IPS-18a (cell line): ENCODE results near the gene ADCY1.

Experiments
- H3K27ac ChIP-seq: one replicate; pipeline ENCODE4 v1.5.1; 2013; ENCODE audit warnings: low read length
- H3K27me3 ChIP-seq: one replicate; pipeline ENCODE4 v1.6.1; 2013; ENCODE audit warnings: mild to moderate bottlenecking, low read length; ENCODE audit not compliant: control insufficient read depth, insufficient read depth
- H3K36me3 ChIP-seq: one replicate; pipeline ENCODE4 v1.6.1; 2013; ENCODE audit warnings: low read depth, low read length; ENCODE audit not compliant: control insufficient read depth
- H3K4me1 ChIP-seq: one replicate; pipeline ENCODE4 v1.6.1; 2013; ENCODE audit warnings: low read depth, low read length; ENCODE audit not compliant: control insufficient read depth
- H3K4me3 ChIP-seq: one replicate; pipeline ENCODE4 v1.5.1; 2013; ENCODE audit warnings: low read length
- H3K9ac ChIP-seq: one replicate; pipeline ENCODE4 v1.6.1; 2013; ENCODE audit warnings: mild to moderate bottlenecking, low read length, moderate library complexity
- H3K9me3 ChIP-seq: one replicate; pipeline ENCODE4 v1.6.1; 2013; ENCODE audit warnings: low read depth, low read length; ENCODE audit not compliant: control insufficient read depth

ADCY1 gene

GRCh38 chr7:45578467-45578866 is 4.3 kb downstream of the ADCY1 start:
- no peak overlapping the region for H3K4me3 ChIP-seq
- peaks cover 26% of the 10 kb centered on the region for H3K4me1 ChIP-seq
- peaks cover 34% of the 10 kb centered on the region for H3K27me3 ChIP-seq
- no peak overlapping the region for H3K9ac ChIP-seq
- no peak overlapping the region for H3K27ac ChIP-seq
- H3K36me3 ChIP-seq, result no peaks in the 10 kb centered on the region
- no peaks in the 10 kb centered on the region for H3K9me3 ChIP-seq

DNA sequence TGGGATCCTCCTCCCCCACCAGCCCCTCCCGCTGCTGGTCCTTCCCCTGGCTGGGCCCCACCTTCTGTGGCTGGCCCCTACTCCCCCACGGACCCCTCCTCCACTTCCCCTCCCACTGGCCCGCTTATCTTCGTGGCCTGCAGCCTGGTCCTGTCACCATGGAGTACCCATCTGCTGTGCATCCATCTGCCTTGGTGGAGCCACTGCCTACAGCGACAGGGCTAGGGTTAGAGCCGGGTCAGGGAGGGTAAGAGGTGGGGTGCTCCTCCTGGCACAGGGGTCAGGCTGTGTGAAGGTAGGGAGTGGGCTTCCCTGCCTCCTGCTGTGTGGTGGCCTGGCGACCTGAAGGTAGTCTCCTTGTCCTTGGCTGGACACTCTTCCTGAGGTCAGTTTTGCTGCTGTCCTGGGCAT is 5.2 kb downstream of the ADCY1 start:
- H3K4me1 ChIP-seq, result peaks cover 30% of the 10 kb centered on the region
- H3K4me3 ChIP-seq, result no peak overlapping the region
- H3K27ac ChIP-seq, result no peak overlapping the region
- H3K9me3 ChIP-seq, result no peaks in the 10 kb centered on the region
- H3K9ac ChIP-seq, result no peak overlapping the region
- H3K36me3 ChIP-seq, result no peaks in the 10 kb centered on the region
- H3K27me3 ChIP-seq, result peaks cover 28% of the 10 kb centered on the region

- no peak overlapping the region for H3K4me3 ChIP-seq
- peaks cover 20% of the 10 kb centered on the region for H3K27me3 ChIP-seq
- H3K9me3 ChIP-seq, result no peaks in the 10 kb centered on the region
- H3K27ac ChIP-seq, result no peak overlapping the region
- no peak overlapping the region for H3K9ac ChIP-seq
- H3K4me1 ChIP-seq, result peaks cover 30% of the 10 kb centered on the region
- no peaks in the 10 kb centered on the region for H3K36me3 ChIP-seq
These were observed 6.1 kb downstream of the ADCY1 start for GRCh38 chr7:45580053-45580872.

- Histone ChIP-seq H3K4me1 (peaks cover 30% of the 10 kb centered on the region), H3K4me3 (no peak overlapping the region), H3K27ac (no peak overlapping the region), H3K9ac (no peak overlapping the region), H3K9me3 (no peaks in the 10 kb centered on the region), H3K36me3 (no peaks in the 10 kb centered on the region), H3K27me3 (peaks cover 9% of the 10 kb centered on the region)
These were observed 7.2 kb downstream of the ADCY1 start for GRCh38 chr7:45581271-45581780.

DNA sequence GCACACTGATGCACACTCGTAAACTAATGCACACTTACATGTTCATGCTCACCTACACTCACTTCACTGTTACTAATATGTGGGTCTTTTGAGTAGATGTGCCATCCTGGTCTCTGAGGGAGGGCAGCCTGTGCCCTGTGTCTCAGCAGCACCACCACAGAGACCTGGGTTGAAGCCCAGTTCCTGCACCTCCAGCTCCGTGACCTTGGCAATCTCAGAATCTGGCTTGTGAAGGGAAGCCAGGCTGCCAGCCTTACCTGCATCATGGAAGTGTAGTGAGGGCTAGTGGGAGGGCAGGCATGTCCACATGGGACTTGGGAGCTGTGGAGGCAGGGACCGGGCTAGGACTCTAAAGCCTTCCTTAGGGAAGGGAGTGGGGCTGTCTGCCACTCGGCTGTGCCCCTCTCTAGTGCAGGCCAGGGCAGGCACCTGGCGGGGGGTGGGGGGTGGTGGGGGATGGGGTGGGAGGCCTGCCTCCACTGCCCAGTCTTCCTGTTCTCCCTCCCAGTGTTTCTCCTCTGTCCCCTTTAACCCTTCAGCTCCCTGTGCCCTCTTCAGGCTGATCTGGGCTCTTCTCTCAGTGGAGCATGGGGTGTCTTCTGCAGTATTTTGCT is 8.1 kb downstream of the ADCY1 start:
- Histone ChIP-seq H3K36me3 (no peaks in the 10 kb centered on the region), H3K4me3 (no peak overlapping the region), H3K4me1 (peaks cover 30% of the 10 kb centered on the region), H3K9ac (no peak overlapping the region), H3K27ac (no peak overlapping the region), H3K9me3 (no peaks in the 10 kb centered on the region), H3K27me3 (peaks cover under 1% of the 10 kb centered on the region)

DNA sequence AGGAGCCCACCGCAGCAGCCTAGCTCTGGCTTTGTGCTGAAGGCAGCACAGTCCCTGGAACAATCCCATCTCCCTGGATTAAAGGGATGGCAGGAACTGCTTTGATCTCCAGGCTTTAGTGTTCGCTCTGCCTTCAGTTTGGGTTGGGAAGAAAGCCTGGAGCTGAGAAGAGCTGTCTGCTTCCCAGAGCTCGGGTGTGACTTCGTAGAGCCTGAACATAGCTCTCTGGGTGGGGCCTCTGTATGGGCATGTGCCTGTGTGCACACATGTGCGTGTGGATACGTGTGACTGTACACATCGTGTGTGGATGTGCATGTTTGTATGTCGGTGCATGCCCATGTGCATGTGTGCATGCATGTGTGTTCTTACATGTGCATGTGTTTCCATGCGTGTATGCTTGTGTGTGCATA is 8.7 kb downstream of the ADCY1 start:
- H3K27ac ChIP-seq, result no peak overlapping the region
- no peaks in the 10 kb centered on the region for H3K9me3 ChIP-seq
- no peaks in the 10 kb centered on the region for H3K36me3 ChIP-seq
- no peaks in the 10 kb centered on the region for H3K27me3 ChIP-seq
- peak overlapping the region; percentile 6 for H3K4me3 ChIP-seq
- peaks cover 30% of the 10 kb centered on the region for H3K4me1 ChIP-seq
- no peak overlapping the region for H3K9ac ChIP-seq

DNA sequence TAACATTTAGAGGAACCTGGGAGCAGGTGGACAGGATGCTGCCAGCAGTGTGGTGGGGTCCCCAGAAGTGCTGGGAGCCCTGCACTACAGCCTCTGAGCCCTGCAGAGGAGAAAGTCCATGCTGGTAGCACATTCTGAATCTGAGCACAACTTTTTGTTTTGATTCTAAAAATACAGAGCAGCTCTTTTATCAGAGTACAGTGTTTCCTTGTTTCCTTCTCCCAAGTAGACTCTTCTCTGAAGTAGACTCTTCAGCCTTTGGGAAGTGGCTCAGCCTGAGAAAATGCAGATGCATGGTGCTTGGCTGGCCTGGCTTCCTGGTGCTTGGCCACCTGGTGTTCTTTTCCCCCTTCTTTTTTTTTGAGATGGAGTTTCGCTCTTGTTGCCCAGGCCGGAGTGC is 9.1 kb downstream of the ADCY1 start:
- Histone ChIP-seq H3K27ac (no peak overlapping the region), H3K9ac (no peak overlapping the region), H3K27me3 (no peaks in the 10 kb centered on the region)

DNA sequence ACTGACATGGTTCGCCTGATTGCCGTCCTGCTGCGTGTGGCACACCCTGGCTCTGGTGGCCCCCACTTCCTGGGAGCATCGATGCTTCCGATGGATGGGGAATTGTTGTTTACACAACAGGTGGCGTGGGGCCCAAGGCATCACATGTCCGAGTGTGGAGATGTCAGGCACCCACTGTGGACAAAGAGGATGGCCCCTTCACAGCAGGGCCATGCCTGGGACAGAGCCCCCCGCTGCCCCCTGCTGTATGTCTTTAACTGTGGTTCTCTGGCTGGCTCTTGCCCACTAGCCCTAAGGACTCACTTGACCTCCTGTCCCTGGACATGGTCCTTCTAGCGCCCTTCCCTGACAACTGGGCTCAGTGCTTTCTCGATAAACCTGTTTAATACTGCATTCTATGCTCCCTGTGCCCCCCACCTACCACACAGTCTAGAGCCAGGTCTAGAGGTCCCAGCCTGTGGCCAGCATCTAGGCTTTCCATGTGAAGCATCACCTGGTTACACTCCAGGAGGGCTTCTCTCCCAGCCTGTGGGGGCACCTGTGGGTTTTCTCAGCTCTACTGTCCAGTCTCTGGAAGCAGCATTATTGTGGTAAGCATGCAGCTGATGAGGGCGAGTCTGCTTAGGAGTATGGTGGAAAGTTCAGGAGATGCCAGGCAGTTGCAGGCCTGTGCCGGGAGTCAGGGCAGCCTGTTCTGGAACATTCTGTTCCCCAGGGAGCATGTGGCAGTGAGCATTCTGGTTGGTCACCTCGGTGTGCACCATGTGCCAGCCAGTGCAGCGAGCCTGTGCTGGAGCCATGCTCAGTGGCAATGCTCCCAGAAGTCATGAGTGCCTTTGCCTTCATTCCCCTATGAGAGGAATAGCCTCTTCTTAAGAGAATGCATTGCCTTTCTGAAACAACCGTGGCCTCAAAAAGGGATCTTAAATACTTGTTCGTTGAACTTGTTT is 10.4 kb downstream of the ADCY1 start:
- Histone ChIP-seq H3K9ac (no peak overlapping the region), H3K9me3 (no peaks in the 10 kb centered on the region), H3K27me3 (no peaks in the 10 kb centered on the region), H3K36me3 (no peaks in the 10 kb centered on the region), H3K27ac (no peak overlapping the region), H3K4me1 (peaks cover 24% of the 10 kb centered on the region), H3K4me3 (no peak overlapping the region)

More for the DNA sequence above, 9.1 kb downstream of the ADCY1 start:
- Histone ChIP-seq H3K36me3 (no peaks in the 10 kb centered on the region), H3K4me3 (peak overlapping the region; percentile 6), H3K9me3 (no peaks in the 10 kb centered on the region), H3K4me1 (peaks cover 30% of the 10 kb centered on the region)

GRCh38 chr7:45585628-45586027 is 11.5 kb downstream of the ADCY1 start:
- H3K27me3 ChIP-seq, result no peaks in the 10 kb centered on the region
- no peak overlapping the region for H3K27ac ChIP-seq
- H3K4me3 ChIP-seq, result no peak overlapping the region
- H3K4me1 ChIP-seq, result peaks cover 24% of the 10 kb centered on the region
- no peak overlapping the region for H3K9ac ChIP-seq
- no peaks in the 10 kb centered on the region for H3K9me3 ChIP-seq
- no peaks in the 10 kb centered on the region for H3K36me3 ChIP-seq

DNA sequence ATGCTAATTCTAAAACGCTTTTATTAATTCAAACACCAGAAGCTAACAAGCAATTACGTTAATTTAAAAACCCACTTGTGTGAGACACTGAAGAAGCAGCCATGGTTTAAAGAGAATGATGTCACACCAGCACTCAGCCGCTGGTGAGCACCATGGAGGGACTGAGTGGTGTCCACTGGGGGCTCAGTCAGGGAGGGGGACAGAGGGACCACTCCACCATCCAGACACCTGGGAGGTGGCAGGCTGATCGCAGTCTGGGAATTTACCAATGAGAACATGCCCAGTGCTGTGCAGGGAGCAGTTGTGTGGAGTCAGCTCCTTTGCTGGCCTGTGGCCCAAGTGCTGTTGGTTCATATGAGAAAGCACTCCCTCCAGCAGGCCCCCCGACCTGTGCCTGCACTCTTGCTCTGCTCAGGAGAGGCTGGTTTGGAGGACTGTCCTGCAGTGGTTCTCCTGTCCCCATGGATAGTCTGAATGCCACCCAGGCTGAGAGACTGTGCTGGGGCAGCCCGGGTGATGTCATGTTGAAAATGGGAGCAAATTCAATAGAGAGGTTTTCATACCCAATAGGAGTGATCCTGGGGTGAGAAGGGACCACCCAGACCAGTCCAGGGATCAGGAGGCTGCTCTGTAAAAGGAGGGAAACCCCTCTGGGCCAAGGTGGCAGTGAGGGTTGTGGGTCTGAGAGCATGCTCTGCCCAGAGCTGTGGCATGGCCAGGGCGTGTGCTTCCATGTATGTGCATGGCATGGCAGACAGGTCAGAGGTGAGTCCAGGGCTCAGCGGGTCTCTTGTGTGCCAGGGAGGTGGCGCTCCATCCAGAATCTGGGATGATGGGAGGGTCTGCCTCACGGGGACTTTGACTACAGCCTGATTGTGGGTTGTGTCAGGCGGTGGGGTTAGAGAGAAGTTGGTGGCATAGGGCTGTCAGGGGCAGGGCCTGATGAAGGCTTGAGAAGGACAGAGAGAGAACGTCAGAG is 12.7 kb downstream of the ADCY1 start:
- Histone ChIP-seq H3K36me3 (no peaks in the 10 kb centered on the region), H3K9ac (no peak overlapping the region), H3K4me3 (no peak overlapping the region), H3K4me1 (peaks cover 21% of the 10 kb centered on the region), H3K9me3 (no peaks in the 10 kb centered on the region), H3K27me3 (no peaks in the 10 kb centered on the region), H3K27ac (no peak overlapping the region)
